ENCODE data around the gene GAL. TPM values are rescaled to one million over a fixed set of nuclear protein-coding genes. Genes with fewer than 3 reads are reported as not detected.

GAL gene
- total RNA-seq, 4 donors from 2014 or later, result not detected

- Histone ChIP-seq H3K4me3 (no peak overlapping the region), H3K36me3 (no peaks in the 10 kb centered on the region), H3K9me3 (no peaks in the 10 kb centered on the region), H3K27ac (no peak overlapping the region), H3K27me3 (peaks cover 0 to 24% (median 16%) of the 10 kb centered on the region in 3 donors), H3K4me1 (no peaks in the 10 kb centered on the region)
- no peak for DNase-seq
- intact Hi-C loops (cut with DNase I; ENCODE audit: low total_unique reads), result no loop called here
- TF ChIP-seq CTCF (IDR thresholded peaks at IDR 0.05 in 4 of 5, conservative IDR thresholded peaks at IDR 0.05 in 1 of 5), result no peak
- no peak for TF ChIP-seq POLR2A (IDR thresholded peaks at IDR 0.05)
- no peak for ATAC-seq
- in situ Hi-C loops (cut with MboI; ENCODE audit: low sequenced_read_pairs in 4 of 4), result no loop called here
Measured at GRCh38 chr11:68694431-68695297, 10.3 kb downstream of the GAL start.

GRCh38 chr11:68695531-68695930 is 11.2 kb downstream of the GAL start:
- ATAC-seq, result no peak
- Histone ChIP-seq H3K9me3 (no peaks in the 10 kb centered on the region), H3K27me3 (peaks cover under 1 to 22% (median 11%) of the 10 kb centered on the region in 3 donors), H3K4me3 (no peak overlapping the region), H3K27ac (no peak overlapping the region), H3K36me3 (no peaks in the 10 kb centered on the region), H3K4me1 (no peaks in the 10 kb centered on the region)
- intact Hi-C loops (cut with DNase I; ENCODE audit: low total_unique reads) (no loop called here), in situ Hi-C loops (cut with MboI; ENCODE audit: low sequenced_read_pairs in 4 of 4) (no loop called here)
- DNase-seq, result no peak
- TF ChIP-seq POLR2A (IDR thresholded peaks at IDR 0.05), result no peak
- no peak for TF ChIP-seq CTCF (IDR thresholded peaks at IDR 0.05 in 4 of 5, conservative IDR thresholded peaks at IDR 0.05 in 1 of 5)

GRCh38 chr11:68698993-68699392 is 14.6 kb downstream of the GAL start:
- Histone ChIP-seq H3K27me3 (peaks cover 10 to 45% (median 17%) of the 10 kb centered on the region in 3 donors), H3K4me3 (no peak overlapping the region), H3K36me3 (no peaks in the 10 kb centered on the region), H3K27ac (no peak overlapping the region), H3K9me3 (no peaks in the 10 kb centered on the region), H3K4me1 (no peaks in the 10 kb centered on the region)
- ATAC-seq (no peak), DNase-seq (no peak)
- in situ Hi-C loops (cut with MboI; ENCODE audit: low sequenced_read_pairs in 4 of 4), result no loop called here
- intact Hi-C loops (cut with DNase I; ENCODE audit: low total_unique reads), result no loop called here
- TF ChIP-seq CTCF (IDR thresholded peaks at IDR 0.05 in 4 of 5, conservative IDR thresholded peaks at IDR 0.05 in 1 of 5) (no peak), POLR2A (IDR thresholded peaks at IDR 0.05) (no peak)

- intact Hi-C loops (cut with DNase I; ENCODE audit: low total_unique reads), result no loop called here
- H3K27me3 ChIP-seq, result peaks cover 10 to 39% (median 12%) of the 10 kb centered on the region in 3 donors
- in situ Hi-C loops (cut with MboI; ENCODE audit: low sequenced_read_pairs in 4 of 4), result no loop called here
Measured at GRCh38 chr11:68704887-68705286, 20.5 kb downstream of the GAL start.

More at GRCh38 chr11:68704887-68705286, 20.5 kb downstream of the GAL start:
- H3K27ac ChIP-seq, result no peak overlapping the region
- ATAC-seq (no peak), DNase-seq (no peak)
- H3K4me3 ChIP-seq, result no peak overlapping the region
- TF ChIP-seq CTCF (IDR thresholded peaks at IDR 0.05 in 4 of 5, conservative IDR thresholded peaks at IDR 0.05 in 1 of 5) (no peak), POLR2A (IDR thresholded peaks at IDR 0.05) (no peak)
- H3K9me3 ChIP-seq, result no peaks in the 10 kb centered on the region
- H3K36me3 ChIP-seq, result no peaks in the 10 kb centered on the region
- no peaks in the 10 kb centered on the region for H3K4me1 ChIP-seq
